SK-N-SH (cell line): ENCODE measurements around the gene SFXN5.

Experiments
- CHD2 ChIP-seq: fragments of 150-350 bp; IDR thresholded peaks from 2 replicates; pipeline ENCODE4 v1.6.1; 2018; ENCODE audit warnings: low read length; ENCODE audit not compliant: partially characterized antibody
- CTCF ChIP-seq: fragments of 200-600 bp; sonication (generic); IDR thresholded peaks from 2 replicates; pipeline ENCODE4 v1.6.1; 2017; ENCODE audit warnings: antibody characterized with exemption, mild to moderate bottlenecking, moderate library complexity
- EZH2phosphoT487 ChIP-seq: fragments of 200-600 bp; sonication (generic); IDR thresholded peaks from 2 replicates; pipeline ENCODE4 v1.6.1; 2017; ENCODE audit warnings: low read depth, mixed run types, mild to moderate bottlenecking, antibody characterized with exemption, moderate library complexity, borderline replicate concordance
- NRF1 ChIP-seq: IDR thresholded peaks from 2 replicates; pipeline ENCODE4 v1.6.1; 2012; ENCODE audit warnings: low read depth, mild to moderate bottlenecking, low read length
- RCOR1 ChIP-seq: fragments of 150-350 bp; IDR thresholded peaks from 2 replicates; pipeline ENCODE4 v1.6.1; 2017; ENCODE audit warnings: antibody characterized with exemption, low read length

- TF ChIP-seq CTCF (peak; percentile 41), NRF1 (peak; percentile 19), CHD2 (no peak), EZH2phosphoT487 (no peak), RCOR1 (no peak)
These were observed 41.7 kb upstream of the SFXN5 start, which contains the start of gene RAB11FIP5 for GRCh38 chr2:73112913-73113854.
